HG03159 (cell line): ENCODE measurements around the gene CLIC4.
"Not testable (repeated sequence)": the region's sequence is repeated elsewhere in the genome, so short reads cannot be mapped to it uniquely, and the experiment has no call there.

Experiments used
- ATAC-seq: cut with Tn5 transposase; IDR thresholded peaks from one replicate; pipeline ENCODE4 v1.9.1; 2021; ENCODE audit warnings: mild to moderate bottlenecking, moderate library complexity; ENCODE audit not compliant: unreplicated experiment

CLIC4 gene

DNA sequence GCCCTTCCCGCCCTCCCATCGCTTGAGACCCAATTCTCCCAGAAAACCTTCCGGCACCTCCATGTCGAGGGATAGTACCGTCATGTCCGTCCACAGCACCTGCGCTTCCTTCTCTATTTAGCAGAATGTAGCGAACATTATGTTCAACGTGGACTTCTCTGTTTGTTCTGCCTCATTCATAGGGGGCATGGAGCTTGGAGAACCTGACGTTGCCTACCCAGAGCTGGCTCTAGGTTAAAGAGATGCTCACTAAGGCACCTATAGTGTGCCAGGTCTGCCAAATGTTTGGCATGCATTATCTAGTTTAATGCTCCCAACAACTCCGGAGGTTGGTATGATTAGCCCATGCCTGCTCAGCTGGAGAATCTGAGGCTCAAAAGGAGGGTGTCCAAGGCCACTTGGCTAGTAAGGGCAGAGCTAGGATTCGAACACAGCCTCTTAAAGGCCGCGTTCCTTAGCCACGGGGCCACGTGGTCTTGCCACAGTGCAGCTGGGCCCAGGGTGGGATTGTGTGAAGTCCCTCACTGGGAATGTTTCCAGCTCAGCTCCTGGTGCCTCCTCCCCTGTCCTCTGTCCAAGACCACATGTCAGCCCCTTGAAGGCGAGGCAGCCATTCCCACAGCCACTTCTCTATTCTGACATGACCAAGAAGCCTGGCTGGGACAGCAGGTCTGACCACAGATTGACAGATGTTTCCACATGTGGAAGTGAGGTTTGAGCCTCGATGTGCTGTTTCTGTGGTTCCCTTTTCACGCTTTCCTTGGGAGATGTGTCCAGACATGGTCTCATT lies 127.0 kb downstream of the CLIC4 start:
- no peak for ATAC-seq

DNA sequence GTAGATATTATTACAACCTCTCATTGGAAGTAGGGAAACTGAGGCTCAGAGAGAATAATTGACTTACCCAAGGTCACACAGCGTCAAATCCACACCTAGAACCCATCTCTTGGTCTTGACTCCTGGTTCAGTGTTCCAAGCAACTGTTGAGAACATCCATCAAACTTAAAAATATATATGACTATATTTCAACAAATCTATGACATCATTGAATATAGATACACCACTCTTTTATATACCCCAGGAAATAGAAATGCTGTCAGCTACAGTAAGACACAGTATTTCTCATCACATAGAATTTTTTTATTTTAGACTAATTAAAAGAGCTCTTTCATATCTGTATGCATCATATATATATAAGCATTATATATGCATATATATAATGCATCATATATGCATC lies 127.9 kb downstream of the CLIC4 start:
- no peak for ATAC-seq

DNA sequence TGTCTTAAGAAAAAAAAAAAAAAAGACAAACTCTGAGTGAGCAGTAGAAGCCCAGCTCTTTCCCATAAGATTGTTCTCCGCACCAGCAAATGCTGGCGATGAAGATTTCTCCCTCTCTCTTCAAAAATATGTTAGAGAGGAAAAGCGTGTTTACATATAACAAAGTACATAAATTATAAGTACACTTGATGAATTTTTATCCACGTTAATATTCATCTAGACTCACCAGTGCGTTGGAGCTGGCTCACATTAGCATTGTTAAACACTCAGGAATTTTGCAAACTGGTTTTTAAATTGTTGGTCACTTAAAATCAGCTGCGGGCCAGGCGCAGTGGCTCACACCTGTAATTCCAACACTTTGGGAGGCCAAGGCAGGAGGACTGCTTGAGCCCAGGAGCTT lies 128.8 kb downstream of the CLIC4 start:
- ATAC-seq = no peak

DNA sequence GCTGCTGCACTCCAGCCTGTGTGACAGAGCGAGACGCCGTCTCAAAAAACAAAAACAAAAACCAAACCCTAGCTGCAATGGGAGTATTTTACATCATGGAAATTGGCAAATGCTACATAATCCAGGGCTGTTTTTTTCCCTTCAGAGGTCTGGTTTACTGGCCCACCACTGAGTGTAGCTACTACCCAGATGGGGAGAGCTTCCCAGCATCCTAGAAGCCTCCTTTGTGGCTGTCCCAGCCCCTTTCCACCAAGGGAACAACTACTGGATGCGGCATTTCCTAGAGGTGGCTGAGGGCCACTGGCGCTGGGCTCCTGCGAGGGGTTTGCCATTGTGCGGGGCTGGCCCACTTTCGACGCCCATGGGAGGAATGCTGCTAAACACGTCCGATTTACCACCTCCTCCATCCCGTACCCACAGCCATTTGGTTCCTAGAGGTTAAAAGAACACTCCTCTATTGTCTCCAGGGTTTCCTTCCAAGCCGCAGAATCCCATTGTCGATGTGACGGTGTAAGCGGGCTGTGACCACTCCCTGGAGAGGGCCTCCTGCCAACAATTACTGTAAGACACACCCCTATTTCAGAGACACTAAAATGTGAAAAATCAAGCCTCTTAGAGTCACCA lies 129.5 kb downstream of the CLIC4 start:
- ATAC-seq = no peak

DNA sequence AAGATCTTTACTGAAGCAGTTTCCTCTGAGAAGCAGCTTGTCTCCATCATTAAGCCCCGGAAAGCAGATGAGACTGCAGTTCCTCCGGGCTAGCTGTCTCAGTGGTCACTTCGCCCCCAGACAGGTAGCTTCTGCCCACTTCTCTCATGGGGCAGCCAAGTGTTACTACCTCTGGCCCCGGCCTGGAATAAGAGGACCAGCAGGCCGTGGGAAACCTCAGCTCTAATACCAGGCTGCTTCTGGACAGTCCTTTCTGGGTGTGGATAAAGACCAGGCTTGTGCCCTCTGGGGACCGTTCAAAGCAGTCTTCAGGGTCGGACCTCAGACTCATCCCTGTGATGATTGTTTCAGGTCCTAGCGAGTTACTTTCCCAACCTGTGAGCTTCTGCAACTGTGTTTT lies 130.0 kb downstream of the CLIC4 start:
- ATAC-seq = no peak

DNA sequence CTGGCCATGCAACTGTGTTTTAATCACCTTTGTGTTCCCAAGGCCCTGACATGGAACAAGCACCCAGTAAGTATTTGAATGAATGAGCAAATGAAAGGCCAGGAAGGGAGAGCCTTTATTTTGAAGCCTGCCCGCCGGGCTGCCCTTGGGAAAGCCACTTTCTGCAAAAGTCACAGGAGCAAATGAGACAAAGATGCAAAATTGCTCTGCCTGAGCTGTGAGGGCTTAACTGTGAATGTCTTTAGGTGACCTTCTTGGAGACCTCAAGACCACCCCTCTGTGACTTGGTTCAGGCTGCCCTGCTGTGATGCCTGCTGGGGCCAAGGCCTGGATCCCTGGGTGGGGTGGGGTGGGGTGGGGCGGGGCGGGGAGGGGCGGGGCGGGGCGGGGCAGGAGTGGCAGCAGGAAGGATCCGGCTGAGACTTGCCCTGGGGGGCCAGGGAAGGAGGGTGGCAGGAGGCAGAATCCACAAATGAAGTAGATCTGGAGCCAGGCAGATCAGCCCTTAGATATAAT lies 130.8 kb downstream of the CLIC4 start:
- ATAC-seq = no peak

DNA sequence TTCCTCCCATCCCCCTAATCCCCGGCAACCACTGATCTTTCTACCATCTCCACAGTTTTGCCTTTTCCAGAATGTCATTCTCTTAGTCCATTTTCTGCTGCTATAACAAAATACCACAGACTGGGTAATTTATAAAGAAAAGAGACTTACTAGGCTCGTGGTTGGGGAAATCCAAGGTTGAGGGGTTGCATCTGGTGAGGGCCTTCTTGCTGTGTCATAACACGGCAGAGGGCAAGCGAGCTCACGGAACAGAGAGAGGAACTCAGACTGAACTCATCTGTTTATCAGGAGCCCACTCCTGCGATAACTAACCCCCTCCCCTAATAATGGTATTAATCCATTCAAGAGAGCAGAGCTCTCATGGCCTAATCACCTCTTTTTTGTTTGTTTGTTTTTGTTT lies 132.8 kb downstream of the CLIC4 start:
- no peak for ATAC-seq

DNA sequence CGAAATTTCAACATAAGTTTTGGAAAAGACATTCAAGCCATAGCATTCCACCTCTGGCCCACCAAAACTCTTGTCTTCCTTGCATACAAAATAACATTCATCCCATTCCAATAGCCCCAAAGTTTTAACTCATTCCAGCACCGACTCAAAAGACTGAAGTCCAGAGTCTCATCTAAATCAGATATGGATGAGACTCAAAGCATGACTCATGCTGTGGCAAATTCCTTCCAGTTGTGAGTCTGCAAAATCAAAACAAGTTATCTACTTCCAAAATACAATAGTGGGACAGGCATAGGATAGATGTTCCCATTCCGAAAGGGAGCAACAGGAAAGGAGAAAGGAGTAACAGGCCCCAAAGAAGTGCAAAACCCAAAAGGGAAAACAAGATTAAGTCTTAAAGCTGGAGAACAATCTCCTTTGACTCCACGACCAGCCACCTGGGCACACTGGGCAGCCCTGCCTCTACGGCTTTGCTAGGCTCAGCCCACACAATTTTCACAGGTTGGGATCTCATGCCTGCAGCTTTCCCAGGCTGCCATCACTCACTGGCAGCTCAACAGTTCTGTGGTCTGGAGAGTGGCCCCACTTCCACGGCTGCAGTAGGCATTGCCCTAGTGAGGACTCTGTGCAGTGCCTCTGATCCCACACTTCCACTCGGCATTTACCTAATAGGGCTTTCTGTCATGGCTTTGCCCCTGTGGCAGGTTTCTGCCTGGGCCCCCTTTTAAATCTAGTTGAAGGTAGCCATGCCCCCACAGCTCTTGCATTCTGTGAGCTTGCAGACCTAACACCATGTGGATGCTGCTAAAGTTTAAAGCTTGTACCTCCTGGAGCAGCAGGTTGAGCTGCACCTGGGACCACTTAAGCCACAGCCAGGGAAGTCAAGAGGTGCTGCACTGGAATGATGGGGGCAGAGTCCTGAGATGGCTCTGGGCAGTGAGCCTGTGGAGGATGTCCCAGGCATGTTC lies 133.8 kb downstream of the CLIC4 start:
- ATAC-seq = no peak

DNA sequence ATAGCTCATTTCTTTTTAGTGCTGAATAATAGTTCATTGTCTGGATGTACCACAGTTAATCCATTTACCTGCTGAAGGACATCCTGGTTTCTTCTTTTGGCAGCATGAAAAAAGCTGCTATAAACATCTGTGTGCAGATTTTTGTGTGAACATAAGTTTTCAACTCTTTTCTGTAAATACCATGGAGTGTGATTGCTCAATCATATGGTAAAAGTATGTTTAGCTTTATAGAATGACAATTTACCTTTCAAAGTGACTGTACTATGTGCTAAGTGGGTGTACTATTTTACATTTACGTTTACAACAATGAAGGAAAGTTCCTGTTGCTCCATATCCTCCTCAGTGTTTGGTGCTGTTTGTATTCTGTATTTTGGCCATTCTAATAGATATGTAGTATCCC lies 135.8 kb downstream of the CLIC4 start:
- no peak for ATAC-seq

DNA sequence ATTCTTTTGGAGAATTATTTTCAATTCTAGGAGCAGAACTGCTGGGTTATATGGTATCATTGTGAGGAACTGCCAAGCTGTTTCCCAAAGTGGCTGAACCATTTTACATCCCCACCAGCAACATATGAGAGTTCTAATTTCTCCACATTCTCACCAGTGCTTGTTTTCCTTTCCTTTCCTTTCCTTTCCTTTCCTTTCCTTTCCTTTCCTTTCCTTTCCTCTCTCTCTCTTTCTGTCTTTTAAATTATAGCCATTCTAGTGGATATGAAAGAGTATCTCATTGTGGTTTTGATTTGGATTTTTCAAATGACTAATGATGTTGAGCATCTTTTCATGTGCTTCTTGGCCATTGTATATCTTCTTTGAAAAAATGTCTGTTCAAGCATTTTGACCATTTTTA lies 139.5 kb downstream of the CLIC4 start:
- ATAC-seq = no peak

DNA sequence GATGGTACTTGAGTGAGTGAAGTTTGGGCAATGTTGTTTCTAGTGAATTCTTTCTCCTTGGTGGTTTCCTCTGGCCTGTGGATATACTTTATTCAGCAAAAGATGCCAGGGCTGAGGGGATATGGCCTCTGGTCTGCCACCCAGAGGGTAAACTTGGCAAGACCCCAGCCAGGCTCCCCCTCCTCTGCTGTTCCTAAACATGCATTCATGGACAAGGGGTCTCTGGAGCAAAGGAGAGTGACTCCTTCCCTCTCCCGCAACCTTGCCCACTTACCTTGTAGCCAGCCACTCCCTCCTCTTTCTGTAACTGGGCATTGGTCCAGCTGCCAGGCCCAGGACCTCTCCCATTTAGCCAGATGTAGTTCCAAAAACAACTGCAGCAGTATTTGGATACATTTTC lies 141.0 kb downstream of the CLIC4 start:
- no peak for ATAC-seq

DNA sequence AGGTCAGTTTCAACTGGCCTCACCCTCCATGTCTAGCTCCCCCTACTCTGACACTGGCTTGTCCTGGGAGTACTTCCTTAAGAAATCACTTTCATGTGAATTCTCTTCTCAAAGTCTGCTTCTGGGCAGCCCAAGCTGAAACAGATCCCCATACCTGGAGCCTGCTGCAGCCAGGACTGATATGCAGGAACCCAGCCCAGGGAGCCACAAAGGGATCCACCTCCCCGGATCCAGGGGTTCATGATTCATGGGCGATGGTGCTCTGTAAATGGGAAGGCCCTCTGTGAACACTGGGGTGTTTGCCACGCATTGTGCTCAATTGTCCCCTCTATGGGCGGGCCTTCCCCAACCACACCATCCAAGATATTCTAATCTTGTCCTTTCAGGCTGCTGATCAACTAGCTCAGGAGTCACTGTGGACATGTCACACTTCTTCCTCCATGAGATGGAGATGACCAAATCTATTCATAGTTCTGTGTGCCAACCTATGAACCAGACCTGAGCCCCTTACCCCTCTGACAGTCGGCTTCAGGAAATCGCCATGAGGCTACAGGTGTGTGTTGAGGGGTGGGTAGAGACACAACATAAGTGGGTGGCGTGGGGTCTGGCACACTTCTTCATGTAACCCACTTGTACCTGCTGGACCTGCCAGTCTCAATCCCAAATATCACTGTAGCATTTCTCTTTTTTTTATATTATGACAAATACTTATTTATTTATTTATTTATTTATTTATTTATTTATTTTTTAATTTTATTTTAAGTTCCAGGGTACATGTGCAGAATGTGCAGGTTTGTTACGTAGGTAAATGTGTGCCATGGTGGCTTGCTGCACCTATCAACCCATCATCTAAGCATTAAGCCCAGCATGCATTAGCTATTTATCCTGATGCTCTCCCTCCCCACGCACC lies 143.1 kb downstream of the CLIC4 start:
- ATAC-seq = no peak

DNA sequence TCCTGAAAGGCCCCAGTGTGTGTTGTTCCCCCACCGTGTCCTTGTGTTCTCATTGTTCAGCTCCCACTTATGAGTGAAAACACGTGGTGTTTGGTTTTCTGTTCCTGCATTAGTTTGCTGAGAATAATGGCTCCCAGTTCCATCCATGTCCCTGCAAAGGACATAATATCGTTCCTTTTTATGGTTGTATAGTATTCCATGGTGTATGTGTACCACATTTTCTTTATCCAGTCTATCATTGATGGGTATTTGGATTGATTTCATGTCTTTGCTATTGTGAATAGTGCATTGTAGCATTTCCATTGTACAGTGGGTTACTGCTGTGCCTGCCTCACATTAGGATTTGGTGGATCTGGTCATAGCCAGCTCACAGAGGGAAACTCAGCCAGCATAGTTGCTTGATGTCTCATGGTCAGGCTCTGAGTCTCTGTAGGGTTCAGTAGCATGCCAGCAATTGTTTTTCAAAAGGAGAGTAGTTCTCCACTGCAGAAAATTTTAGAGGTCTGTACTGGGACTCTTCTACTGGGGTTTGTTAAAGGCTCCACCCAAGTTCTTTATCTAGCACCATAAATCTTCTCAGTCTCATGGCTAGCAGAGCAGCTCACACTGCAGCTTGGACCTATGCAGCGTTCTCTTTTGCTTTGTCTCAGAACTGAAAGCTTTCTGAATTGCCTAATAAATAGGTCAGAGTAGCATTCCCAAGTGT lies 143.9 kb downstream of the CLIC4 start:
- ATAC-seq = no peak

DNA sequence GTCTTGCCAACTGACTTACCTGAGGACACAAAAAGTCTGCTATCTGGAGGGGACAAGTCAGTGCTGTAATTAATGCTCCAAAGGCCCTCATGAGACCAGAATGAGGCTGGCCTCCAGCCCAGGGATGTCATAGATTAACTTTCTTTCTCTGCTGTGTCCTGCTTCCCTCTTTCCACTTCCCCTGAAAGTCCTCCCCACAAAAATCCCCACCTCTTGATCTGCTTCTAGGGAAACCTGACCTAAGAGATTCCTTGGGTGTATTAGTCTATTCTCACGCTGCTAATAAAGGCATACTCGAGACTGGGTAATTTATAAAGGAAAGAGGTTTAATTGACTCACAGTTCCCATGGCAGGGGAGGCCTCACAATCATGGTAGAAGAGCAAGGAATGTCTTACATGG lies 145.6 kb downstream of the CLIC4 start:
- ATAC-seq = no peak

DNA sequence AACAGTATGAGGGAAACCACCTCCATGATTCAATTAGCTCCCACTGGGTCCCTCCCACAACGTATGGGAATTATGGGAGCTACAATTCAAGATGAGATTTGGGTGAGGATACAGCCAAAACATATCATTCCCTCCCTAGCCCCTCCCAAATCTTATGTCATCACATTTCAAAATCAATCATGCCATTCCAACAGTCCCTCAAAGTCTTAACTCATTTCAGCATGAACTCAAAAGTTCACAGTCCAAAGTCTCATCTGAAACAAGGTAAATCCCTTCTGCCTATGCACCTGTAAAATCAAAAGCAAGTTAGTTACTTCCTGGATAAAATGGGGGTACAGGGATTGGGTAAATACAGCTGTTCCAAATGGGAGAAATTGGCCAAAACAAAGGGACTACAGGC lies 146.1 kb downstream of the CLIC4 start:
- not testable (repeated sequence) for ATAC-seq

DNA sequence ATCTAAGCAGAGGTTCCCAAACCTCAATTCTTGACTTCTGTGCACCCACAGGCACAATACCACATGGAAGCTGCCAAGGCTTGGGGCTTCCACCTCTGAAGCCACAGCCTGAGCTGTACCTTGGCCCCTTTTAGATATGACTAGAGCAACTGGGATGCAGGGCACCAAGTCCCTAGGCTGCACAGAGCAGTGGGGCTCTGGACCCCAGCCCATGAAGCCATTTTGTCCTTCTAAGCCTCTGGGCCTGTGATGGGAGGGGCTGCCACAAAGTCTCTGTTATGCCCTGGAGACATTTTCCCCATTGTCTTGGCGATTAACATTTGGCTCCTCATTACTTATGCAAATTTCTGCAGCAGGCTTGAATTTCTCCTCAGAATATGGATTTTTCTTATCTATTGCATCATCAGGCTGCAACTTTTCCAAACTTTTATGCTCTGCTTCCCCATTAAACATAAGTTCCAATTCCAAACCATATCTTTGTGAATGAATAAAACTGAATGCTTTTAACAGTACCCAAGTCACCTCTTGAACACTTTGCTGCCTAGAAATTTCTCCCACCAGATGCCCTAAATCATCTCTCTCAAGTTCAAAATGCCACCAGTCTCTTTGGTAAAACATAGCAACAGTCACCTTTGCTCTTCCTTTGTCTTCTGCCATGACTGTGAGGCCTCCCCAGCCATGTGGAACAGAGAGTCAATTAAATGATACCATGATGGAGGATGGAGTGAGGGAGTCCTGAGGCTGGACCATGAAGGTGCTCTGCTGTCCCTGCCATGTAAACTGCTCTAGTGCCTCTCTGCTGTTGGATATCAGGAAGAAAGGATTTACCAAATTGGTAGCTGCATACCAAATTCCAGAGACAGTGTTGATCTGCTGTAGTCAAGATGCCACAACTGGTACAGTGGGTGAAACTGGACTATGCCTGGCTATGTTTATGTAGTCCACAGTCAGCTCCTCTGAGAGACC lies 147.2 kb downstream of the CLIC4 start:
- no peak for ATAC-seq

DNA sequence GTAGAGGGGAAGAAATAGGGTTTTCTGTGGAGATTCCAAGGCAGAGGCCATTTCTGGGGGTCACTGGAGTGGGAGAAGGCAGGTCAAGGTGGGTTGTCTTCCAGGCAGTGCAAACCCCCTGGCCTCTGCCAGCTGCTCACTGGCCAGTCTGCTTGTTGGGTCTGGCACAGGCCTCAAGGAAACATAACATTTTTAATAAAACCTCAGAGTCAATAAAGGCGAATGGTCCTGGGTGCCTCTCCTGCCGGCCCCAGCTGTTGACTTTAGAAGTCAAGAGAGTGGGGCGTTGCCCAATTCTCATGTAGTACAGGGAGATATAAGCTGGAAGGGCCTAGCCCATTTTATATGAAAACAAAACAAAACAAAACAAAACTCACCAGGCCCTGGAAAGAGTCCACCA lies 148.2 kb downstream of the CLIC4 start:
- no peak for ATAC-seq
